Lower lobe of right lung (tissue), 2 donors: ENCODE measurements around the gene OLFML1. TPM values are rescaled to one million over a fixed set of nuclear protein-coding genes. Genes with fewer than 3 reads are reported as not detected.

Experiments
- ATAC-seq, 2 donors: fragments of 200-7000 bp; cut with Tn5 transposase; one replicate each; pipeline ENCODE4 v1.9.1; 2020 to 2022; ENCODE audit warnings: mild to moderate bottlenecking in 2 of 2, moderate library complexity in 2 of 2
- DNase-seq: peaks from one replicate; pipeline ENCODE4 v3.0.0-alpha.2; 2020
- H3K27ac ChIP-seq: fragments of 200-600 bp; one replicate; pipeline ENCODE4 v1.8.0; 2022
- H3K27me3 ChIP-seq: fragments of 200-600 bp; one replicate; pipeline ENCODE4 v1.8.0; 2022; ENCODE audit warnings: low read depth
- H3K36me3 ChIP-seq: fragments of 200-600 bp; one replicate; pipeline ENCODE4 v1.8.0; 2022; ENCODE audit warnings: mild to moderate bottlenecking
- H3K4me1 ChIP-seq: fragments of 200-600 bp; one replicate; pipeline ENCODE4 v1.8.0; 2022
- H3K4me3 ChIP-seq: fragments of 200-600 bp; one replicate; pipeline ENCODE4 v1.8.0; 2022; ENCODE audit warnings: mild to moderate bottlenecking
- H3K9me3 ChIP-seq: fragments of 200-600 bp; one replicate; pipeline ENCODE4 v1.8.0; 2022
- intact Hi-C: fragments of 100-400 bp; cut with DNase I; formaldehyde crosslinking; loops from one replicate; pipeline ENCODE4 v1.11.0; 2022
- total RNA-seq: library from RNA; stranded (reverse); fragmentation: NEBNext Ultra II Directional; extraction: Animal tissue kit (Norgen Biotek cat#: 25700); gene quantifications from one replicate; pipeline ENCODE4 v1.2.1, GENCODE V29; 2021
- TF ChIP-seq, protein P1 (sequence below): fragments of 200-600 bp; IDR thresholded peaks from one replicate; pipeline ENCODE4 v1.8.0; 2022; ENCODE audit warnings: antibody characterized with exemption, mild to moderate bottlenecking
- donor health status: DM: no; HTN: yes; CAD: no; lungs with severe emphysema.

The OLFML1 gene
- total RNA-seq, 1 donor from 2014 or later = 23.2 TPM

GRCh38 chr11:7523416-7524210 is 38.3 kb downstream of the OLFML1 start:
- Histone ChIP-seq H3K36me3 (no peaks in the 10 kb centered on the region), H3K4me3 (no peak overlapping the region), H3K4me1 (peaks cover 34% of the 10 kb centered on the region), H3K27ac (peak overlapping the region; percentile 4), H3K27me3 (no peaks in the 10 kb centered on the region), H3K9me3 (no peaks in the 10 kb centered on the region)
- TF ChIP-seq, protein P1, sequence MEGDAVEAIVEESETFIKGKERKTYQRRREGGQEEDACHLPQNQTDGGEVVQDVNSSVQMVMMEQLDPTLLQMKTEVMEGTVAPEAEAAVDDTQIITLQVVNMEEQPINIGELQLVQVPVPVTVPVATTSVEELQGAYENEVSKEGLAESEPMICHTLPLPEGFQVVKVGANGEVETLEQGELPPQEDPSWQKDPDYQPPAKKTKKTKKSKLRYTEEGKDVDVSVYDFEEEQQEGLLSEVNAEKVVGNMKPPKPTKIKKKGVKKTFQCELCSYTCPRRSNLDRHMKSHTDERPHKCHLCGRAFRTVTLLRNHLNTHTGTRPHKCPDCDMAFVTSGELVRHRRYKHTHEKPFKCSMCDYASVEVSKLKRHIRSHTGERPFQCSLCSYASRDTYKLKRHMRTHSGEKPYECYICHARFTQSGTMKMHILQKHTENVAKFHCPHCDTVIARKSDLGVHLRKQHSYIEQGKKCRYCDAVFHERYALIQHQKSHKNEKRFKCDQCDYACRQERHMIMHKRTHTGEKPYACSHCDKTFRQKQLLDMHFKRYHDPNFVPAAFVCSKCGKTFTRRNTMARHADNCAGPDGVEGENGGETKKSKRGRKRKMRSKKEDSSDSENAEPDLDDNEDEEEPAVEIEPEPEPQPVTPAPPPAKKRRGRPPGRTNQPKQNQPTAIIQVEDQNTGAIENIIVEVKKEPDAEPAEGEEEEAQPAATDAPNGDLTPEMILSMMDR = no peak
- intact Hi-C loops = no loop called here
- no peak for DNase-seq
- ATAC-seq = peak; percentile 67 to 69

DNA sequence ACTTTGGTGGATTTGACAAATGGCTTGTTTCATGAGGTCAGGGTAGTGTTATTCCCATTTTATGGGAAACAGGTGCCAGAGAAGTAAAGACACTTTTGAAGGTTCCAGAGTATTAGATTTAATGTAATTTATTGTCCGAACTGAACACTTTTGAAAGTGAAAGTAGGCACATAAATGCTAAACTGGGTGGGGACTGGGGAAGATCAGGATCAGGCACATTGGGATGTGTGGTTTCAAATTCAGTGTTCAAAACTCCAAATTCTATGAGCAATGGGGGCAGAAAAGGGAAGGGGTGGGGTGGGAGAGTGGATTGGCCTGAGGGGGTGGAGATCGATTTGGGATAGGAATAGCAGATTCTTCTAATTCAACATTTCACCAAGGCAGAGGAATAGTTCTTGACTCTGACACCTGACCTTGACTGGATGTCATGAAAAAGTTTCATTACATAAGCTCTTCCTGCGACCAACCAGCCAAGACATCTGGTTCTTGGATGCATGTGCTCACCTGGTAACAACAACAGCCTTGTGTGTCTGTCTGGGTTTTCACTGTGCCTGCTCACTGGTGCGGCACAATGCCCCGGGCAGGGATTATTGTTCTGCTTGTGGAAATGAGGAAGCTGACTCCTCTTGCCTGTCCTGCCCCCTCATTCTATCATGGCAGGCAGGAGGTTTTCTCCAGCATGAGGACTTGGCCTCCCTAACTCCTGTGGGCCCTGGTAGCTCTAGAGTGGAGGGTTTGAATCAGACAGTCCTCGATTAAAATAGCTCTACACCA is 39.3 kb downstream of the OLFML1 start:
- DNase-seq = no peak
- Histone ChIP-seq H3K27ac (no peak overlapping the region), H3K4me3 (no peak overlapping the region), H3K27me3 (no peaks in the 10 kb centered on the region), H3K36me3 (no peaks in the 10 kb centered on the region), H3K9me3 (no peaks in the 10 kb centered on the region), H3K4me1 (peaks cover 34% of the 10 kb centered on the region)
- TF ChIP-seq, protein P1 = no peak
- peak; percentile 7 to 21 for ATAC-seq
- intact Hi-C loops = no loop called here

GRCh38 chr11:7525424-7525823 is 40.1 kb downstream of the OLFML1 start:
- DNase-seq = no peak
- H3K36me3 ChIP-seq = no peaks in the 10 kb centered on the region
- no peaks in the 10 kb centered on the region for H3K9me3 ChIP-seq
- H3K4me1 ChIP-seq = peaks cover 35% of the 10 kb centered on the region
- H3K27me3 ChIP-seq = no peaks in the 10 kb centered on the region
- H3K27ac ChIP-seq = no peak overlapping the region
- TF ChIP-seq, protein P1 = no peak
- intact Hi-C loops = no loop called here
- no peak overlapping the region for H3K4me3 ChIP-seq
- no peak for ATAC-seq

DNA sequence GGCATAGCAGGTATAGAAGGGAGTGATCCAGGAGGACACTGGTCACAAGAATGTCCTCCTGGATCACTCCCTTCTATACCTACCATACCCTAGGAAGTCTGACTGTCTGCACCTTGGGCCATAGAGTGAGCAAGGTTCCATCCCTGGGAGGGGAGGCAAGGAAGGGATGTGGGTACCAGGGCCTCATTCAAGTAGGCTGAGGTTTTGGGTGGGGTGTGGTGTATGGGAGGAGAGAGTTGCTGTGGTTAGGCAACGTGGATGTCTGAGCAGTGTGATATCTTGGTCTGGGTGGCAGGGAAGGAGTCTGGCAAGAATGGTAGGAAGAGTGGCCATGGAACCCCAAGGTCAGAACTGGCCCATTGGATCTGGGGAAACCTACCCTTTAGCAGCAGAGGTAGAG is 41.7 kb downstream of the OLFML1 start:
- DNase-seq = no peak
- Histone ChIP-seq H3K9me3 (no peaks in the 10 kb centered on the region), H3K27ac (no peak overlapping the region), H3K27me3 (no peaks in the 10 kb centered on the region), H3K4me3 (no peak overlapping the region), H3K4me1 (peaks cover 28% of the 10 kb centered on the region), H3K36me3 (no peaks in the 10 kb centered on the region)
- intact Hi-C loops = no loop called here
- TF ChIP-seq, protein P1 = no peak
- no peak for ATAC-seq

- peaks cover 17% of the 10 kb centered on the region for H3K4me1 ChIP-seq
- no peak overlapping the region for H3K27ac ChIP-seq
- no peaks in the 10 kb centered on the region for H3K36me3 ChIP-seq
- TF ChIP-seq, protein P1 = no peak
- no peak for ATAC-seq
- H3K4me3 ChIP-seq = no peak overlapping the region
- intact Hi-C loops = no loop called here
- H3K9me3 ChIP-seq = no peaks in the 10 kb centered on the region
- H3K27me3 ChIP-seq = no peaks in the 10 kb centered on the region
- no peak for DNase-seq
These were observed 43.3 kb downstream of the OLFML1 start for GRCh38 chr11:7528514-7529049.
